GM18517 (cell line): ENCODE results near the gene HSD11B1.

ENCODE experiments used
- ATAC-seq: cut with Tn5 transposase; IDR thresholded peaks from one replicate; pipeline ENCODE4 v1.9.1; 2021; ENCODE audit warnings: mild to moderate bottlenecking, moderate library complexity; ENCODE audit not compliant: unreplicated experiment

HSD11B1 gene

DNA sequence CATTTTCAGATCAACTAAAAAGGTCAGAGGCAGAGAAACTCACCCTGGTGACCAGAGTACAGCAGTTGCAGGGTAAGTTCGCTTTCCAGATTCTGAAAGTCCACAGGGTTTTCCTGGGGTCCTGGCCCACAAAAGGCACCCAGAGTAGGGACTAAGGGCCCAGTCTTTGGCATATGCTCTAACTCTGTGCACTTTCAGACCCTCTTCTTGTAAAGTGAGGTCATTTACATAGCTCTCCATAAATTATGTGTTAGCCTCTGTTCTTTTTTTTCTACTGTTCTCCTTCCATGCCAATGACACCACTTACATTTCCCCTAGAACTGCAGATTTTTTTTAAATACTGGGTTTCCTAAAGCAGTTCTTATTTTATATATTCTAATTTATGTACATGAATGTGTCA, 73.5 kb downstream of the HSD11B1 start:
- ATAC-seq, result no peak

DNA sequence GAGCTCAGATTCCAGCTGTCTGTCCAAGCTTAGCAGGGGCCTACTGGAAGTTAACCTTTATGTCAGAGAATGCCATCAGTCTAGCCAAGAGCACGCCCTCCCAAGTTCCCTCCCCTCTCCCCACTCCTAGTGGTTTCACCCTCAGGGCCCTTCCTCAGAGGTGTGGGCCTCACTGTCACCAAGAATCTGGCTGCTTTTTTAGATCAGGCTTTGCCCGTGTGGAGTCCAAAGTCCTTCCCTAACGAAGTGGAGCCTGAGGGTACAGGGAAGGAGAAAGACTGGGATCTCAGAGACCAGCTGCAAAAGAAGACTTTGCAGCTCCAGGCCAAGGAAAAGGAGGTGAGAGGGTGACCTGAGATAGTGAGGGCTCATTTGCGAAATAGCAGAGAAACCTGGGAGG, 75.6 kb downstream of the HSD11B1 start:
- no peak for ATAC-seq

DNA sequence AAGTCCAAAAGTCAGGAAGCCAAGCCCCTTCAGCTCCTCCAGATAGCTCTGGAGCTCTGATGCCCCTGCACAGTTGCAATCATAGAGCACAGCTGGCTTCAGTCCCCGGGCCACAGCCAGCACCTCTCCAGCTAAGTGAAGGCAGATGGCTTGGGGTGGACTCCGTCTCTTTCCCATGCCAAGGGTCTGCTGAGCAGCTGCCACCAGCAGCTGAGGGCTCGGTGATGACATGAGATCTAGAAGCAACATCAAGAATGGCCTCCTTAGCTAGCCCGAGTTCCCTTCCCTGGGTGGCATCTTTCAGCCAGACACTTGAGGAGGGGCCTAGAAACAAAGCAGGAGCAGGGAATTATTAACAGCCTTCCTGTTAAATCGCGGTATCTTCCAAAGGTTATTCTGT, 78.7 kb downstream of the HSD11B1 start:
- ATAC-seq, result no peak
